Subcutaneous preadipocyte (primary cell): ENCODE results near the gene PPP6C. TPM values are rescaled to one million over a fixed set of nuclear protein-coding genes. Genes with fewer than 3 reads are reported as not detected.

Experiments
- total RNA-seq: library from RNA; depleted of rRNA; stranded (reverse); fragments of >200 nt; gene quantifications from 2 replicates; pipeline ENCODE4 v1.2.3, GENCODE V29; 2012

The PPP6C gene
- 21.7 and 21.9 TPM in 2 replicates for total RNA-seq

GRCh38 chr9:125189361-125190289 is at the start of gene PPP6C:
TSS of gene PPP6C (minus strand) at chr9:125189803. CDS start at chr9:125189718, 85 bp downstream.

GRCh38 chr9:125200216-125201047 is 10.8 kb upstream of the PPP6C start, which contains the start of gene RABEPK:
TSS of gene RABEPK (plus strand) at chr9:125200542. CDS start at chr9:125203014, 2,472 bp downstream.

GRCh38 chr9:125143377-125144090 is 46.1 kb downstream of the PPP6C start, which contains the start of gene SCAI:
TSS of gene SCAI (minus strand) at chr9:125143528. CDS start at chr9:125143437, 91 bp downstream.

Other genes starting within 250 kb of the PPP6C start
- 7.3 and 9.0 TPM in 2 replicates for gene GOLGA1, start 248.7 kb downstream of the PPP6C start, total RNA-seq
- gene SCAI, start 46.3 kb downstream of the PPP6C start, total RNA-seq, result 6.6 and 7.0 TPM in 2 replicates
- 36.9 and 37.5 TPM in 2 replicates for gene RABEPK, start 10.7 kb upstream of the PPP6C start, total RNA-seq
- gene HSPA5, start 51.5 kb upstream of the PPP6C start, total RNA-seq, result 74.2 and 110 TPM in 2 replicates
- gene GAPVD1, start 72.0 kb upstream of the PPP6C start, total RNA-seq, result 47.4 and 66.7 TPM in 2 replicates